Measurements from ENCODE around the gene TBC1D22A.

The TBC1D22A gene

GRCh38 chr22:47022075-47022473 lies 259.6 kb downstream of the TBC1D22A start:
- no peaks in the 10 kb centered on the region for H3K36me3 ChIP-seq (ENCODE audit: insufficient read depth)
- H3K4me1 ChIP-seq (ENCODE audit: low read depth, poor library complexity, severe bottlenecking), result no peaks in the 10 kb centered on the region
- H4K20me1 ChIP-seq (ENCODE audit: insufficient read depth), result no peaks in the 10 kb centered on the region
- no peak overlapping the region for H3K27ac ChIP-seq
- H3K9ac ChIP-seq, result no peak overlapping the region
- H2AFZ ChIP-seq (ENCODE audit: low read depth), result no peak overlapping the region
- no peak overlapping the region for H3K4me2 ChIP-seq
- no peak overlapping the region for H3K4me3 ChIP-seq (IDR thresholded peaks at IDR 0.05; ENCODE audit: insufficient read depth, low read depth, low read length)
- no peaks in the 10 kb centered on the region for H3K79me2 ChIP-seq (ENCODE audit: insufficient read depth, low read depth)
- TF ChIP-seq CTCF (conservative IDR thresholded peaks at IDR 0.05; ENCODE audit: low read depth, low read length), result no peak
- no peaks in the 10 kb centered on the region for H3K27me3 ChIP-seq (ENCODE audit: insufficient read depth, low read depth)

- H3K4me1 ChIP-seq (ENCODE audit: low read depth, poor library complexity, severe bottlenecking), result no peaks in the 10 kb centered on the region
- no peaks in the 10 kb centered on the region for H3K36me3 ChIP-seq (ENCODE audit: insufficient read depth)
- no peak overlapping the region for H3K4me2 ChIP-seq
- H3K79me2 ChIP-seq (ENCODE audit: insufficient read depth, low read depth), result no peaks in the 10 kb centered on the region
- no peak overlapping the region for H3K27ac ChIP-seq
- H3K4me3 ChIP-seq (IDR thresholded peaks at IDR 0.05; ENCODE audit: insufficient read depth, low read depth, low read length), result no peak overlapping the region
- H3K9ac ChIP-seq, result no peak overlapping the region
- no peak for TF ChIP-seq CTCF (conservative IDR thresholded peaks at IDR 0.05; ENCODE audit: low read depth, low read length)
- no peak overlapping the region for H2AFZ ChIP-seq (ENCODE audit: low read depth)
- H3K27me3 ChIP-seq (ENCODE audit: insufficient read depth, low read depth), result no peaks in the 10 kb centered on the region
- H4K20me1 ChIP-seq (ENCODE audit: insufficient read depth), result no peaks in the 10 kb centered on the region
Observed at GRCh38 chr22:47022475-47022874, 260.0 kb downstream of the TBC1D22A start.

- Histone ChIP-seq H3K27me3 (ENCODE audit: insufficient read depth, low read depth) (no peaks in the 10 kb centered on the region), H3K27ac (no peak overlapping the region), H3K4me1 (ENCODE audit: low read depth, poor library complexity, severe bottlenecking) (no peaks in the 10 kb centered on the region), H3K4me2 (no peak overlapping the region), H3K4me3 (IDR thresholded peaks at IDR 0.05; ENCODE audit: insufficient read depth, low read depth, low read length) (no peak overlapping the region), H4K20me1 (ENCODE audit: insufficient read depth) (no peaks in the 10 kb centered on the region), H3K9ac (no peak overlapping the region), H2AFZ (ENCODE audit: low read depth) (no peak overlapping the region), H3K36me3 (ENCODE audit: insufficient read depth) (no peaks in the 10 kb centered on the region), H3K79me2 (ENCODE audit: insufficient read depth, low read depth) (no peaks in the 10 kb centered on the region)
- no peak for TF ChIP-seq CTCF (conservative IDR thresholded peaks at IDR 0.05; ENCODE audit: low read depth, low read length)
Observed at GRCh38 chr22:47023871-47024270, 261.4 kb downstream of the TBC1D22A start.

GRCh38 chr22:47027766-47028165 lies 265.3 kb downstream of the TBC1D22A start:
- Histone ChIP-seq H4K20me1 (ENCODE audit: insufficient read depth) (no peaks in the 10 kb centered on the region), H3K36me3 (ENCODE audit: insufficient read depth) (no peaks in the 10 kb centered on the region), H2AFZ (ENCODE audit: low read depth) (no peak overlapping the region), H3K4me1 (ENCODE audit: low read depth, poor library complexity, severe bottlenecking) (no peaks in the 10 kb centered on the region), H3K4me2 (no peak overlapping the region), H3K4me3 (IDR thresholded peaks at IDR 0.05; ENCODE audit: insufficient read depth, low read depth, low read length) (no peak overlapping the region), H3K27ac (no peak overlapping the region), H3K27me3 (ENCODE audit: insufficient read depth, low read depth) (no peaks in the 10 kb centered on the region), H3K9ac (no peak overlapping the region), H3K79me2 (ENCODE audit: insufficient read depth, low read depth) (no peaks in the 10 kb centered on the region)
- no peak for TF ChIP-seq CTCF (conservative IDR thresholded peaks at IDR 0.05; ENCODE audit: low read depth, low read length)
